Type B pancreatic cell (in vitro differentiated cells): Measurements from ENCODE around the gene TMEM167B. TPM values are rescaled to one million over a fixed set of nuclear protein-coding genes. Genes with fewer than 3 reads are reported as not detected.

Experiments used
- DNase-seq: peaks from one replicate; pipeline ENCODE4 v3.0.0; 2021; ENCODE audit warnings: mixed read lengths; ENCODE audit not compliant: unreplicated experiment; ENCODE audit errors: extremely low spot score
- H3K27ac Mint-ChIP-seq: 2 replicates; pipeline ENCODE4 v1.8.0; 2021; ENCODE audit warnings: mild to moderate bottlenecking, mixed read lengths
- H3K27me3 Mint-ChIP-seq: 2 replicates; pipeline ENCODE4 v1.8.0; 2021; ENCODE audit warnings: mixed read lengths
- H3K36me3 Mint-ChIP-seq: 2 replicates; pipeline ENCODE4 v1.8.0; 2021; ENCODE audit warnings: mixed read lengths
- H3K4me1 Mint-ChIP-seq: one replicate; pipeline ENCODE4 v1.8.0; 2021; ENCODE audit warnings: mixed read lengths; ENCODE audit not compliant: unreplicated experiment
- H3K4me3 Mint-ChIP-seq: 2 replicates; pipeline ENCODE4 v1.8.0; 2021; ENCODE audit warnings: mild to moderate bottlenecking, mixed read lengths
- H3K9me3 Mint-ChIP-seq: 2 replicates; pipeline ENCODE4 v1.8.0; 2021; ENCODE audit warnings: mixed read lengths
- CTCF ChIP-seq: fragments of 200-600 bp; sonication (generic); conservative IDR thresholded peaks from 2 replicates; pipeline ENCODE4 v1.5.0; 2021; ENCODE audit warnings: antibody characterized with exemption, mild to moderate bottlenecking
- total RNA-seq: library from RNA; stranded (reverse); gene quantifications from 2 replicates; pipeline ENCODE4 v1.2.1, GENCODE V29; 2021; ENCODE audit warnings: low replicate concordance

Gene TMEM167B
- total RNA-seq, 1 donor from 2014 or later = 29.6 TPM

- Mint-ChIP-seq H3K36me3 (no peaks in the 10 kb centered on the region), H3K9me3 (no peaks in the 10 kb centered on the region), H3K27me3 (no peaks in the 10 kb centered on the region), H3K4me1 (no peaks in the 10 kb centered on the region), H3K4me3 (no peak overlapping the region), H3K27ac (peak overlapping the region; percentile 62)
- DNase-seq = no peak
- no peak for TF ChIP-seq CTCF
These were observed 6.6 kb upstream of the TMEM167B start for GRCh38 chr1:109083923-109084322.

- Mint-ChIP-seq H3K4me3 (no peak overlapping the region), H3K9me3 (no peaks in the 10 kb centered on the region), H3K36me3 (no peaks in the 10 kb centered on the region), H3K27me3 (no peaks in the 10 kb centered on the region), H3K4me1 (no peaks in the 10 kb centered on the region), H3K27ac (no peak overlapping the region)
- no peak for TF ChIP-seq CTCF
- DNase-seq = no peak
These were observed 5.7 kb upstream of the TMEM167B start for GRCh38 chr1:109084563-109085517.

- DNase-seq = no peak
- Mint-ChIP-seq H3K27ac (peak overlapping the region; percentile 6), H3K27me3 (no peaks in the 10 kb centered on the region), H3K4me3 (peak overlapping the region; percentile 94), H3K4me1 (peaks cover 14% of the 10 kb centered on the region), H3K36me3 (peaks cover 6% of the 10 kb centered on the region), H3K9me3 (no peaks in the 10 kb centered on the region)
- peak; percentile 72 for TF ChIP-seq CTCF
These were observed 1.1 kb upstream of the TMEM167B start for GRCh38 chr1:109089242-109090015.

- H3K27ac Mint-ChIP-seq = peak overlapping the region; percentile 94
- H3K27me3 Mint-ChIP-seq = no peaks in the 10 kb centered on the region
- H3K36me3 Mint-ChIP-seq = peaks cover 9% of the 10 kb centered on the region
- TF ChIP-seq CTCF = no peak
- H3K4me1 Mint-ChIP-seq = peaks cover 14% of the 10 kb centered on the region
- peak overlapping the region; percentile 94 for H3K4me3 Mint-ChIP-seq
- H3K9me3 Mint-ChIP-seq = no peaks in the 10 kb centered on the region
- DNase-seq = no peak
These were observed 694 bp downstream of the TMEM167B start for GRCh38 chr1:109091078-109091838.

GRCh38 chr1:109091839-109092193 is 1.3 kb downstream of the TMEM167B start:
- no peaks in the 10 kb centered on the region for H3K9me3 Mint-ChIP-seq
- H3K27ac Mint-ChIP-seq = peak overlapping the region; percentile 94
- no peak for DNase-seq
- peaks cover 14% of the 10 kb centered on the region for H3K4me1 Mint-ChIP-seq
- peaks cover 9% of the 10 kb centered on the region for H3K36me3 Mint-ChIP-seq
- H3K27me3 Mint-ChIP-seq = no peaks in the 10 kb centered on the region
- H3K4me3 Mint-ChIP-seq = peak overlapping the region; percentile 94
- TF ChIP-seq CTCF = no peak
